GM19238 (cell line): ENCODE measurements around the gene SMARCA2.

Experiments used
- DNase-seq: peaks from one replicate; pipeline ENCODE4 v3.0.0; 2011; ENCODE audit warnings: low spot score; ENCODE audit not compliant: insufficient read length

Gene SMARCA2

GRCh38 chr9:2208465-2208864, 193.3 kb downstream of the SMARCA2 start:
- no peak for DNase-seq

- no peak for DNase-seq
These were observed 193.8 kb downstream of the SMARCA2 start for GRCh38 chr9:2208991-2209390.

GRCh38 chr9:2209400-2209799, 194.3 kb downstream of the SMARCA2 start:
- DNase-seq = no peak

- no peak for DNase-seq
These were observed 195.1 kb downstream of the SMARCA2 start for GRCh38 chr9:2210201-2210600.

- no peak for DNase-seq
These were observed 198.8 kb downstream of the SMARCA2 start for GRCh38 chr9:2213830-2214468.

- DNase-seq = no peak
These were observed 199.6 kb downstream of the SMARCA2 start for GRCh38 chr9:2214707-2215106.

GRCh38 chr9:2215921-2216441, 200.8 kb downstream of the SMARCA2 start:
- no peak for DNase-seq

- DNase-seq = no peak
These were observed 201.4 kb downstream of the SMARCA2 start for GRCh38 chr9:2216591-2216990.

GRCh38 chr9:2217540-2217939, 202.4 kb downstream of the SMARCA2 start:
- DNase-seq = no peak

GRCh38 chr9:2220036-2220435, 204.9 kb downstream of the SMARCA2 start:
- no peak for DNase-seq

GRCh38 chr9:2227144-2227867, 212.2 kb downstream of the SMARCA2 start:
- no peak for DNase-seq

- no peak for DNase-seq
These were observed 213.0 kb downstream of the SMARCA2 start for GRCh38 chr9:2228132-2228531.

GRCh38 chr9:2228641-2229040, 213.5 kb downstream of the SMARCA2 start:
- DNase-seq = no peak

- no peak for DNase-seq
These were observed 214.1 kb downstream of the SMARCA2 start for GRCh38 chr9:2229109-2229721.

GRCh38 chr9:2230362-2230761, 215.2 kb downstream of the SMARCA2 start:
- DNase-seq = no peak

GRCh38 chr9:2231101-2231500, 216.0 kb downstream of the SMARCA2 start:
- DNase-seq = no peak

- no peak for DNase-seq
These were observed 216.7 kb downstream of the SMARCA2 start for GRCh38 chr9:2231829-2232228.

GRCh38 chr9:2233274-2233673, 218.1 kb downstream of the SMARCA2 start:
- DNase-seq = no peak

GRCh38 chr9:2234371-2234893, 219.3 kb downstream of the SMARCA2 start:
- no peak for DNase-seq

GRCh38 chr9:2235623-2236022, 220.5 kb downstream of the SMARCA2 start:
- DNase-seq = no peak

GRCh38 chr9:2236850-2237249, 221.7 kb downstream of the SMARCA2 start:
- no peak for DNase-seq

GRCh38 chr9:2241461-2241835, 226.3 kb downstream of the SMARCA2 start:
- no peak for DNase-seq
